GM19452 (cell line): ENCODE measurements around the gene TALDO1.

Experiments
- ATAC-seq: cut with Tn5 transposase; IDR thresholded peaks from one replicate; pipeline ENCODE4 v1.9.1; 2021; ENCODE audit not compliant: unreplicated experiment

Gene TALDO1

DNA sequence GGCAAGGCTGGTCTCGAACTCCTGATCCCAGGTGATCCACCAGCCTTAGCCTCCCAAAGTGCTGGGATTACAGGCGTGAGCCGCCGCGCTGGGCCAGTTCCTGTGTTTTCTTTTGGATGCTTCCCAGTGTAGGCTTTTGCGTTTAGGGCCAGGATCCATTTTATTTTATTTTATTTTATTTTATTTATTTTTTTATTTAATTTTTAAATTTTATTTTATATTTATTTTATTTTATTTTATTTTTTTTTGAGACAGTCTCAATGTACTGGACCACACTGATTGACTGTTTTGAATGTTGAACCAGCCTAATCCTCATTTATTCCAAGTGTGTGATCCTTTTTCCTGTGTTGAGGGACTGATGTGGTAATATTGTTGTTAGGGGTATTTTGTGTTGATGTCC is 32.8 kb upstream of the TALDO1 start:
- ATAC-seq, result no peak

DNA sequence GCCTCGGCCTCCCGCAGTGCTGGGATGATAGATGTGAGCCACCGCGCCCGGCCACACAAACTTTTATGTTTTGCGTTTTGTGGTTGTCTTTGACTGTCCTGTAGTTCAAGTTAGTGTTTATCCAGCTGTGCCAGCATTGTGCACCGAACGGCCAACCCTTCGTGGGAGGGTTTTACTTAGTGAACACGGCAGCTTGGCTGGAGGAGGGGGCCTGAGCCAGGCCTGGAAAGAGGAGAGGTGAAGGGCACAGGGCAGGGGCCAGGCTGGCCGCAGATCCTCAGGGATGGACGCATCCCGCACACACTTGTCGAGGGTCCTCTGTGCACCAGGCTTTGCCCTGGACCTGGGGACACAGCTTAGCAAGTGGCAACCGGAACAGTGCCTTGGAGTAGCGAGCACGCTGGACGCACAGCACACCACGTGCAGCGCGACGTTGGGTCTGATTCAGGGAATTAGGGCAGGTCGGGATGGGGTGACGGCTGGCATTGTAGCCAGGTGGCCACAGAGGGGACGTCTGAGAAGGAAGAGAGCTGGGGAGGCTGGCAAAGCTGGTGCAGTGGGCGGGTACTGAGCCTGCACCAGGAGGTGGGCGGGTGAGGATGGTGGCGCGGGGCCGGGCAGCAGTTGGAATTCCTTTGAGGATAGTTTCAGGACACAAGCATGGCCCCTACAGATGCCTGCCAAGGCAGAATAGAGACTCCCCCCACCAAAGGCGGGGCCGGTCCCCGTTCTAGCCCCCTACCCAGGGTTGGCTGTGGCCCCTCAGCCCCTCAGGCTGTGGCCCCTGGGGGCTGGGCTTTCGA is 27.8 kb upstream of the TALDO1 start:
- ATAC-seq, result no peak

DNA sequence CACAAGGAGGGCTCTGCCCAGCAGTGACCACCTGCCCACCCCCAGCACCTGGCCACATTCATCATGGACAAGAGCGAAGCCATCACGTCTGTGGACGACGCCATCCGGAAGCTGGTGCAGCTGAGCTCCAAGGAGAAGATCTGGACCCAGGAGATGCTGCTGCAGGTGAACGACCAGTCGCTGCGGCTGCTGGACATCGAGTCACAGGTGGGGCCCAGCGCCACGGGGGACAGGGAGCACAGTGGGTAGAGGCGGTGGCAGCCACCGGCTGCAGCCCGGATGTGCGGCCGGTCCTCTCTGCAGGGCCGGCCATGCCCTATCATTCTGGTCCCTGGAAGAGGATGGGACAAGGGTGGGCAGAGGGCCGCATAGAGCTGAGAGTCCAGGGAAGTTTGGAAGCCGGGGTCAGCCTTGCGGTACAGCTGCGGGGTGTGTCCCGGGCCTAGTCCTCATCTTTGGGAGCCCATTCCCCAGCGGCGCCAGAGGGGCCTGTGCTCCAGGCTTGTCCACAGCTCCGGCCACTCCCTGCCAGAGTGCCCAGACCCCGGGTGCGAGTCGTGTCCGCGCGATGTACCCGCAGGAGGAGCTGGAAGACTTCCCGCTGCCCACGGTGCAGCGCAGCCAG is 27.1 kb upstream of the TALDO1 start:
- ATAC-seq, result no peak

DNA sequence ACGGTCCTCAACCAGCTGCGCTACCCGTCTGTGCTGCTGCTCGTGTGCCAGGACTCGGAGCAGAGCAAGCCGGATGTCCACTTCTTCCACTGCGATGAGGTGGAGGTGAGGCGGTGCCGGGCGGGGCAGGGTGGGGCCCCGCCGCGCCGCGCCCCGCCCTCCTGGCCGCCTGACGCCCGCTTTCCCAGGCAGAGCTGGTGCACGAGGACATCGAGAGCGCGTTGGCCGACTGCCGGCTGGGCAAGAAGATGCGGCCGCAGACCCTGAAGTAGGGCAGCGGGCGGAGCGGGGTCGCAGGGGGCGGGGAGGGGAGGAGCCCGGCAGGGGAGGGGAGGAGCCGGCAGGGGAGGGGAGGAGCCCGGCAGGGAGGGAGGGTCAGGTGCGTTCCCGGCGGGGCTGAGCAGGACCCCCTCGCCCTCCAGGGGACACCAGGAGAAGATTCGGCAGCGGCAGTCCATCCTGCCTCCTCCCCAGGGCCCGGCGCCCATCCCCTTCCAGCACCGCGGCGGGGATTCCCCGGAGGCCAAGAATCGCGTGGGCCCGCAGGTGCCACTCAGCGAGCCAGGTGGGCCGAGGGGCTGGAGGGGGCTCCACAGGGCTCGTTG is 26.5 kb upstream of the TALDO1 start:
- no peak for ATAC-seq

DNA sequence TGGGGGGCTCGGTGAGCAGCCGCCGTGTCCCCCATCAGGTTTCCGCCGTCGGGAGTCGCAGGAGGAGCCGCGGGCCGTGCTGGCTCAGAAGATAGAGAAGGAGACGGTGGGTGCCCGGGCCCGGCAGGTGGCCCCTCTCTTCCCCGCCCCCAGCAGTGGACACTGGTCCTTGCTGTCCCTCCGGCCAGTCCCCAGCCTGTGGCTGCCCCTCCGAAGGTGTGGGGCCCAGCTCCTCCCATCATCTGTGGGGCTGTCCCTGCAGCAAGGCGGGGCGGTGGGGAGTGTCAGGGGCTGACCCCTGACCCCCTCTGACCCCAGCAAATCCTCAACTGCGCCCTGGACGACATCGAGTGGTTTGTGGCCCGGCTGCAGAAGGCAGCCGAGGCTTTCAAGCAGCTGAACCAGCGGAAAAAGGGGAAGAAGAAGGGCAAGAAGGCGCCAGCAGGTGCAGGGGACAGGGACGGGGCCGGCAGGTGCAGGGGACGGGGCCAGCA is 26.0 kb upstream of the TALDO1 start:
- ATAC-seq, result no peak

DNA sequence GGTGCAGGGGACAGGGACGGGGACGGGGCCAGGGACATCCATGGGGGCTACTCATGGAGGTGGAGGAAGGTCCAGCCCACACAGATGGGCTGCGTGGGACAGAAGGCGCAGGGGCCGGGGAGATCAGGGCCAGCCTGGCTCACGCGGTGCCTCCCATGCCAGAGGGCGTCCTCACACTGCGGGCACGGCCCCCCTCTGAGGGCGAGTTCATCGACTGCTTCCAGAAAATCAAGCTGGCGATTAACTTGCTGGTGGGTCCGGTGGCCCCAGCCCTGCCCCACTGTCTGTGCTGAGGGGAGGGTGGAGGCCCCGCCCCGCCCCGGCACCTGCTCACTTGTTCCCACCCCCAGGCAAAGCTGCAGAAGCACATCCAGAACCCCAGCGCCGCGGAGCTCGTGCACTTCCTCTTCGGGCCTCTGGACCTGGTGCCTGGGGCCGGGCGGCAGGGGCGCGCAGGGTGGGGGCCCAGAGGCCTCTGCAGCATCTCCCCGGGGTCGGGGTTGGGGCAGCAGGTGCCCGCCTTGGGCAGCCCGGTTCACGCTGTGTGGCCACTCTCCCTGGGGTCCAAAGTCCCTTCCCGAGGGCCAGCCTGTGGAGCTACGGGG is 25.4 kb upstream of the TALDO1 start:
- no peak for ATAC-seq

DNA sequence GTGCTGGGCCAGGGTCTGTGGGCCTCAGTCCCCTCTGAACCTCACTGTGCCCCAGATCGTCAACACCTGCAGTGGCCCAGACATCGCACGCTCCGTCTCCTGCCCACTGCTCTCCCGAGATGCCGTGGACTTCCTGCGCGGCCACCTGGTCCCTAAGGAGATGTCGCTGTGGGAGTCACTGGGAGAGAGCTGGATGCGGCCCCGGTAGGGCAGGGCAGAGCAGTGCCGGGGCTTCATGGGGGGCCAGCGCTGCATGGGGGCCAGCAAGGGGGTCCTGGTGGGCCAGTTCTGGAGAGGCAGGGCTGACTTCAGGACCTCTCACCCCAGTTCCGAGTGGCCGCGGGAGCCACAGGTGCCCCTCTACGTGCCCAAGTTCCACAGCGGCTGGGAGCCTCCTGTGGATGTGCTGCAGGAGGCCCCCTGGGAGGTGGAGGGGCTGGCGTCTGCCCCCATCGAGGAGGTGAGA is 24.9 kb upstream of the TALDO1 start:
- no peak for ATAC-seq

DNA sequence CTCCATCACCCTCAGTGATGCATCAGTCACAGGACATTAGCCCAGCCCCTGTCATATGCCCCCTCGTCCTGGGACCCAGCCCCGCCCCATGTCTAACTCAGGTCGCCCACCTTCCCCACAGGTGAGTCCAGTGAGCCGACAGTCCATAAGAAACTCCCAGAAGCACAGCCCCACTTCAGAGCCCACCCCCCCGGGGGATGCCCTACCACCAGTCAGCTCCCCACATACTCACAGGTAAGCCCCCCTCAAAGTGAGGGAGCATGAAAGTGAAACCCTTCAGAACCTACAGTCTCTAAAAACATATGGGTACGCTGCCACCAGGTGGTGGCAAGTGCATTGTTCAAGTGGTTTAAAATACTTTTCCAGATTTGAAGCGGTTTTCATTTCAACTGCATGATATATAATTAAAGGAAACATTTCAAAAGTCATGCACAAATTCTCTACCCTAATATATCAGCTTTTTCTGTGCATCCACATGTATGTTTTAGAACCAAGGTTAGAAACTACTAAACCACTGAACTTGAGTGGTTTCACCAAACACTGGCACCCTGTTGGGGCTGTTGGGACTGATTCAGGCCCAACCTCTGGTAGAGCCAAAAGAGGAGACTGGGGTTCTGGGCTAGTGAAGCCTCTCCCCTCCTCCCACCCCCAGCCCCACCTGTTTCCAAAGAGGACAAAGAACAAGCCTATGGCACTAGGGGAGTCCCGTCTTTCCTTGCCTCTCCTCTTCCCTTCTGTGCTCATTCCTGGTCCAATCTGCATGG is 24.0 kb upstream of the TALDO1 start:
- no peak for ATAC-seq

DNA sequence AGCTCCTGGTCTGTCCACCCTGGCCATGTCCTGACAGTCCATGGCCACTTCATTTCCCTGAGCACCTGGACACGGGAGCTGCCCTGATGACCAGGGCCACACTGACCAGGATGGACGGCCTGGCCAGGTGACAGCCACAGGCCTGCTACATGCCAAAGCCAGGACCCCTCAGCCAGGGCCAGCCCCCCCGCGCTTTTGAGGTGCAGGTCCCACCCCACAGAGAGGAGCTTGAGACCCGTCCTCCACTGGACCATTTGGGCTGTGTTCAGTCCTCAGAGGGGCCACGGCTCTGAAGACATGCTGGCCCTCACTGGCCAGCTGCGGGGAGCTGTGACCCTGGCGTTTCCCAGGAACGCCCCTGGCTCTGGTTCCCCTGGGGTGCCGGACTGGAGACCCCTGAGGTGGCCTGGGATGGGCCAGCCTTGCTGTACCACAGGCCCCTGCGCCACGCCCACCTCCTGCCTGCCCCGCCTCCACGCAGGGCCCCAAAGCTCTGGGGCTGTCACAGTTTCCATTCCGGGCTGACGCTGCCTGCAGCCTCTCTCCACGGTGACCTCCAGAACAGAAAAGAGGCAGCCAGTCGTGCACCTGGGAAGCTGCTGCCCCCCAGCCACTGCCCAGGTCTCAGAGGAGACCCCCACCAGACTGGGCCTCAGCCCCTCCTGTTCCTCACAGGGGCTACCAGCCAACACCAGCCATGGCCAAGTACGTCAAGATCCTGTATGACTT is 23.1 kb upstream of the TALDO1 start:
- ATAC-seq, result no peak

DNA sequence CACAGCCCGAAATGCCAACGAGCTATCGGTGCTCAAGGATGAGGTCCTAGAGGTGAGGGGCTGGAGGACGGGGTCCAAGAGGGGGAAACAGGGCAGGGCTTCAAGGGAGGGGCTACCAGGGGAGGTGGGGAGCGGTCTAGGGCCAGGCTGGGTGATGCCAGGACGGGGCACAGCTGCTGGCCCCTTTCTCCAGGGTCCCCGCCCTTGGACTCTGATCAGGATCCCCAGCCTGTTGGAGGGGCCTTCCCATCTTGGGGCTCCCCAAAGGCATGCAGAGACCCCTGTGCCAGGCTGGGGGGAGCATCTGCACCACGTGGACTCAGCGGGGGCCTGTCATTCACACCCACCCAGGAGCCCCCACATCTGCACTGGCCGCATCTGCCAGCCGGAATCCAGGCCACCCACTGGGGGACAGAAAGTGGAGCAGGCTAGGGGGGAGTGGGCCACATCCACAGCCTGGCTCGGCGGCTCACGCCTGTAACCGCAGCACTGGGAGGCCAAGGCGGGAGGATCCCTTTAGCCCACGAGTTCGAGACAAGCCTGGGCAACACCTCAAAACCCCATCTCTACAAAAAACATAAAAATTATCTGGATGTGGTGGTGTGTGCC is 22.4 kb upstream of the TALDO1 start:
- no peak for ATAC-seq

DNA sequence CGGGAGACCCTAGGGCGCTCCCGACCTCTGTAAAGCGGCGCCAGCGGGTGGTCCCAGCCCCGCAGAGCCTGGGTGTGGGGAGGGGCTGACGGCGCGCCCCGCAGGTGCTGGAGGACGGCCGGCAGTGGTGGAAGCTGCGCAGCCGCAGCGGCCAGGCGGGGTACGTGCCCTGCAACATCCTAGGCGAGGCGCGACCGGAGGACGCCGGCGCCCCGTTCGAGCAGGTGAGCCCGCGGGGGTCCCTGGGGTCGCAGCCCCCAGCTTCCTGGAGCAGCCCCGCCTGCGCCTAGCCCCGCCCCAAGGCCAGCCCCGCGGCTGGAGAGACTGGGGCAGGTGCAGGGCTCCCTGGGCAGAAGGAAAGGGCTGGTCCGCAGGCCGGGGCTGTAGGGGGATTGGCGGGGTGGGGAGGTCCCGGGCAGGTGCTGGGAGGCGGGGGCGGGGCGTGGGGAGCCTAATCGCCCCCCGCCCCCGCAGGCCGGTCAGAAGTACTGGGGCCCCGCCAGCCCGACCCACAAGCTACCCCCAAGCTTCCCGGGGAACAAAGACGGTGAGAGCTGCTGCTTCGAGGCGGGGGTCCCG is 21.6 kb upstream of the TALDO1 start:
- no peak for ATAC-seq

DNA sequence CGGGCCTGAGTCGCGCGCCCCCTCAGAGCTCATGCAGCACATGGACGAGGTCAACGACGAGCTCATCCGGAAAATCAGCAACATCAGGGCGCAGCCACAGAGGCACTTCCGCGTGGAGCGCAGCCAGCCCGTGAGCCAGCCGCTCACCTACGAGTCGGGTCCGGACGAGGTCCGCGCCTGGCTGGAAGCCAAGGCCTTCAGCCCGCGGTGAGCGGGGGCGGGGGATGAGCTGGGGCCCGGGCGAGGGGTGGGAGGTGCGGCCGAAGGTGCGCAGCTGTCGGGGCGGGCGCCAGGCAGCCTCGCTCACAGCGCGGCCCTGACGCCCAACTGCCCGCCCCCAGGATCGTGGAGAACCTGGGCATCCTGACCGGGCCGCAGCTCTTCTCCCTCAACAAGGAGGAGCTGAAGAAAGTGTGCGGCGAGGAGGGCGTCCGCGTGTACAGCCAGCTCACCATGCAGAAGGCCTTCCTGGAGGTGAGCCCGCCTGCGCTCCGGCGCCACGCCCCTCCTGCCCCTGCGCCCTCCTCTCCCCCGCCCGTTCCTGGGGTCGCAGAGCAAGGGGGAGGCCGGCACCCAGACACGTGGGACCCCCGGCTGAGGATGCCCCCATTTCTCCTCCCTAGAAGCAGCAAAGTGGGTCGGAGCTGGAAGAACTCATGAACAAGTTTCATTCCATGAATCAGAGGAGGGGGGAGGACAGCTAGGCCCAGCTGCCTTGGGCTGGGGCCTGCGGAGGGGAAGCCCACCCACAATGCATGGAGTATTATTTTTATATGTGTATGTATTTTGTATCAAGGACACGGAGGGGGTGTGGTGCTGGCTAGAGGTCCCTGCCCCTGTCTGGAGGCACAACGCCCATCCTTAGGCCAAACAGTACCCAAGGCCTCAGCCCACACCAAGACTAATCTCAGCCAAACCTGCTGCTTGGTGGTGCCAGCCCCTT is 20.7 kb upstream of the TALDO1 start:
- ATAC-seq, result no peak

DNA sequence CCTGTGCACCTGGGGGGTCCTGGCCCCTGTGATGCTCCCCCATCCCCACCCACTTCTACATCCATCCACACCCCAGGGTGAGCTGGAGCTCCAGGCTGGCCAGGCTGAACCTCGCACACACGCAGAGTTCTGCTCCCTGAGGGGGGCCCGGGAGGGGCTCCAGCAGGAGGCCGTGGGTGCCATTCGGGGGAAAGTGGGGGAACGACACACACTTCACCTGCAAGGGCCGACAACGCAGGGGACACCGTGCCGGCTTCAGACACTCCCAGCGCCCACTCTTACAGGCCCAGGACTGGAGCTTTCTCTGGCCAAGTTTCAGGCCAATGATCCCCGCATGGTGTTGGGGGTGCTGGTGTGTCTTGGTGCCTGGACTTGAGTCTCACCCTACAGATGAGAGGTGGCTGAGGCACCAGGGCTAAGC is 20.0 kb upstream of the TALDO1 start:
- no peak for ATAC-seq

DNA sequence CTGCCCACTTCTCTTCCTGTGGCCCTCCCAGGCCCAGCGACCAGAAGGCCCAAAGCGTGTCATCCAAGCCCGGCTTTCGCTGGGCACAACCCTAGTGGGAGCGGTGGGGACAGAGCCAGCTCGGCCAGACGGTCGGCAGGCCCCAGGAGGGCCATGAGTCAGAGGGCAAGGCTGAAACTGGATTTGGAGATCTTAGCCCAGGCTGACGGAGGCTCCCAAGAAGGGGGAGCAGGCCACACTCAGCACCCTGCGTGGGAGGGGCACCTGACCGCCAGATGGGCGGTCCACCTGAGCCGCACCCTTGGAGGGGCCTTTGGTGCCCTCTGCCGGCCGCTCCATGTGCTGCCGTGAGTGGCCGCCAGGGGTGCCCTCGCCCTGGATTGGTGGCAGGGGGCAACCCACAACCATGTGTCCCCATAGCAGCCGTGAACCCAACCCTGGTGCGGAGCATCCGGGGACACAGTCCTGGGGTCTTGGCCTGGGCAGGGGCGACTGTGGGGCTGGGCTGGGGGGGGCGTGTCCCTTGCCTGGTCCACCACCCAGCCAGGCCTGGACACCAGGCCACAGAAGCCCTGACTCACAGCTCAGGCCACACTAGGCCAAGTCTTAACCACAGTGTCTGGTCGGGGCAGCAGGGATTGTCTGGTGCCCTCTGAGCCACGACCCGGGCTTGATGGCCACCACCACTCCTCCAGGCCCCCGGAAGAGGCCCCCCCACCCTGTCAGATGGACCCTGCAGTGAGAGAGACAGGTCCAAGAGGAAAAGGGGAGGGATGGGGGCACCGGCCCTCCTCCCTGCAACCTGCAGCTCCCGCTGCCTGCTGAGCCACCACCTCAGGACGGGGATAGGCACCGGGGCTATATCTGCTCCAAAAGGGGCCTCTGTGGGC is 19.2 kb upstream of the TALDO1 start:
- ATAC-seq, result no peak

DNA sequence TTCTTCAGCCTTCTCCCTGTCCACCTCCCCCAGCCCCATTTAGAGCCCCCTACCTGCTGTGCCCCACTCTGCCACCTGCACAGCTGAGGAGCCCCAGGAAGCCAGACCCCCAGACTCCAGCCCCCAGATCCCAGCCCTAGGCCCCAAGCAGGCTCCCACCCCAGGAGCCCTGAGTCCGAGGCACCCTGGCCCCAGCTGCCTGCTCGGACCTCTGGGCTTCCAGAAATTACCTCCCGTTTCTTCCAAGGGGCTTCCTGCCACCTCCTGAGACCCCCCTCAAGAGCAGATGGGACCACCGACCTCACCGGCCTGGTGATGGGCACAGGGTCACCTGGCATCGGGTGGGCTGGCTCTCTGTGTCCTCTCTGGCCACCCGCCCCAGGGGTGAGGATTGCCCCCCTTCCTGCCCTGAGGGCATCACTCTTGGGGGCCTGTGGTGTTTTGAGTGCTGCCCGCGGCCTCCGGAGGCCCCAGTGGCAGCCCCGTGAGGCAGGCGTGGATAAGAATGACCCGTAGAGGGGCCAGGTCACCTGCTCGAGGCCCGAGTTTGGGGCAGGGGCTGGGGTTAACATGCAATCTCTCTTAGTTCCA is 18.3 kb upstream of the TALDO1 start:
- ATAC-seq, result no peak

DNA sequence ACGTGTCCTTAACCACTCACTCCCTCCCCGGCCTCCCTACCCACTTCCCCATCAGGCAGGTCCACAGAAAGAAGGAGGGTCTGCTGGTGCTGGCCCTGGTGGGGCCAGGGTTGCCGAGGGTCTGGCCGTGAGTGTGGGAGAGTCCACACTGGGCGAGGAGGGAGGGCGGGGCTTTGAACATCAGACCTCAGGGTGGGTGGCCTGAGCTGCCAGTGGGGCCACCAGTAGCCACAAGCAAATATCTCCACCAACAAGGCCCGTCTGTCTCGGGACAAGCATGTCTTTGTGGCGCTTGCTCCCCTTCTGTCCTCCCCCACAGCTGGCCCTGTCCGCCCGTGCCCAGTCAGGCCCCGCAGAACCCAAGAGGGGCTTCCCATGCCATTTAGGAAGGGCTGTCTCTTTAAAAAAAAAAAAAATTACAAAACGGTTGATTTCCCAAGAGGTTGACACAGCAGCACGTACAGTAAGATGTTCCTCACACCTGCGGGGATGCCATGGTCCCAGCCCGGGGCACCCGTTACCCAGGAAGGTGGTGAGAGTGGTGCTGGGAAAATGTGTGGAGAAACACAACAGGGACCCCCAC is 17.7 kb upstream of the TALDO1 start:
- ATAC-seq, result no peak

DNA sequence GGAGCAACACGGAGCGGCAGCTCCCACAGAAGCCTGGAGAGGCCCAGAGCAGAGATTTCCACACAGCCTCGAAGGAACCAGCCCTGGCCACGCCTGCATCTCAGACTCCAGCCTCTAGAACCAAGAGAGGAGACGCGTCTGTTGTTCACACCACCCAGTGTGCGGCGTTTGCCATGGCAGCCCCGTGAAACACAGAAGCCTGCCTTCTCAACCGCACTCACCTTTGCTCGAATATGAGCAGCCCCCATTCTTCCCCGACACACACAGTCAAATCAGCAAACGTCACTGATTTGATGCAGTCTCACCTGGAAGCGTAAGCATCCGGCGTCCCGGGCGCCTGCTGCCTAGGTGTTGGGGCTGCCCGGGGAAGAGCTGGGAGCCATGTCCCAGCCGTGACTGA is 14.2 kb upstream of the TALDO1 start:
- no peak for ATAC-seq
